HAP-1 (cell line): Measurements from ENCODE around the gene THOC1.

Experiments used
- DNase-seq, 2 experiments: peaks; one replicate each; pipeline ENCODE4 v3.0.0-alpha.2; 2016 to 2020; ENCODE audit warnings: low spot score in 2 of 2
- H3K27me3 ChIP-seq: fragments of 250-450 bp; sonication (Bioruptor Pico); 2 replicates; pipeline ENCODE4 v1.5.1; 2020; ENCODE audit warnings: low read depth, mild to moderate bottlenecking, moderate library complexity
- H3K36me3 ChIP-seq: fragments of 250-450 bp; sonication (Bioruptor Pico); replicated peaks from 2 replicates; pipeline ENCODE4 v1.5.1; 2020; ENCODE audit warnings: mild to moderate bottlenecking
- H3K4me1 ChIP-seq: fragments of 250-450 bp; sonication (Bioruptor Pico); 2 replicates; pipeline ENCODE4 v1.5.1; 2020; ENCODE audit warnings: mild to moderate bottlenecking
- H3K4me3 ChIP-seq: fragments of 250-450 bp; sonication (Bioruptor Pico); 2 replicates; pipeline ENCODE4 v1.5.1; 2020; ENCODE audit warnings: mild to moderate bottlenecking, moderate library complexity
- H3K9me3 ChIP-seq: fragments of 250-450 bp; sonication (Bioruptor Pico); 2 replicates; pipeline ENCODE4 v1.5.1; 2020; ENCODE audit warnings: mild to moderate bottlenecking, moderate library complexity
- in situ Hi-C: fragments of 300-500 bp; cut with MboI; formaldehyde crosslinking; loops from 3 replicates; pipeline ENCODE4 v1.14.3; 2020; ENCODE audit warnings: low sequenced_read_pairs, inconsistent platforms, mixed read lengths

THOC1 gene

DNA sequence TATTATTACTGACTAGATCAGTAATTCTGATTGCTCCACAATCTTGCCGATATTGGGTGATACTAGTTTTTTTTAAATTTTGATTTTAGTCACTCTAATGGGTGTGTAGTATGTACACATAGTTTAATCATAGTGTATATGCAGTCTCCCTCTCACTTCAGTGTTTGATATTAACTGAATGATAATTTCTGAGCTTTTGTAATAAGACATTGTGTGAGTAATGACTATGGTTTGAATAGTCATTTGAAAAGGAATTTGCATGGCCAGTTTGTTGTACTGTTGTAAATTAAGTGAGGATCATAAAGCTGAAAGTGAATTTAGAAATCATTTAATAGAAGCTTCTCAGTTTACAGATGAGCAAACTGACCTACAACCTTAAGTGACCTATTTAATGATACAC lies 76.1 kb downstream of the THOC1 start:
- in situ Hi-C loops = no loop called here
- DNase-seq = no peak
- H3K9me3 ChIP-seq = no peaks in the 10 kb centered on the region

DNA sequence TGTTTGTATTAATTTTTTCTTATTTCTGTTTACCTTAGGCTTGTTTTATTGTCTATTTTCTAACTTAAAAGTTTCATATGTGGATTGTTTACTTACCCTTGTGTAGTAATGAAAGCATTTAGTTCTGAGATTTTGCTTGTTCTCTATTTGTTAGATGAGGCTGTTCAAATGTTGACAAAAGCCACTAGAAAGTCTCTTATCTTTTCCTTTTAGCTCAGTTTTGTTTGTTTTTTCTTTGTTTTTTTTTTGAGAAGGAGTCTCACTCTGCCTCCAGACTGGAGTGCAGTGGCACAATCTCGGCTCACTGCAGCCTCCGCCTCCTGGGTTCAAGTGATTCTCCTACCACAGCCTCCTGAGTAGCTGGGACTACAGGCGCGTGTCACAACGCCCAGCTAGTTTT lies 78.6 kb downstream of the THOC1 start:
- in situ Hi-C loops = no loop called here
- peaks cover 5% of the 10 kb centered on the region for H3K36me3 ChIP-seq

More for the DNA sequence above, 76.1 kb downstream of the THOC1 start:
- H3K4me3 ChIP-seq = no peak overlapping the region
- H3K4me1 ChIP-seq = peaks cover 24% of the 10 kb centered on the region
- H3K27me3 ChIP-seq = no peaks in the 10 kb centered on the region
- peaks cover 13% of the 10 kb centered on the region for H3K36me3 ChIP-seq

DNA sequence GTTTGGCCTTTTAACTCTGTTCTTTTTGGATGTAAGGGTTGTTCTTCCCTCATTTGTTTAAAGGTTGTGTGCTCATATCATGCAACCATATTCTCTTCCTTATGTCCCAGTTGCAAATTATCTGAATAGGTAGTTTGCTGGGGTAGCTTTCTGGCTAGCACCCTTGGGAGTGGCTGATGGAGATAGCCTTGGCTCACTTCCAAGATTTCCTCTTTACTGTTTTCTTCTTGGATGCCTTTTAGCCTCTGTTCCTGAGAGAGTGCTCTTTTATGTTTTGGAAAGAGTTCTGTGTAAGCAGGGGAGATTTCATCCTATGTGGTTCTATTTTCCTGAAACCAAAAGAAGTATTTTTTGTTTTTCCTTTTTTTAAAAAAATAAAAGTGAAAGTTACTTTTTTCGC lies 84.1 kb downstream of the THOC1 start:
- no peaks in the 10 kb centered on the region for H3K9me3 ChIP-seq
- peaks cover 21% of the 10 kb centered on the region for H3K36me3 ChIP-seq
- no peaks in the 10 kb centered on the region for H3K27me3 ChIP-seq
- peak; percentile 31 to 32 for DNase-seq
- H3K4me1 ChIP-seq = peaks cover 24% of the 10 kb centered on the region
- H3K4me3 ChIP-seq = no peak overlapping the region
- in situ Hi-C loops = no loop called here

More for the DNA sequence above, 78.6 kb downstream of the THOC1 start:
- peaks cover 20% of the 10 kb centered on the region for H3K4me1 ChIP-seq
- H3K9me3 ChIP-seq = no peaks in the 10 kb centered on the region
- no peak overlapping the region for H3K4me3 ChIP-seq
- no peaks in the 10 kb centered on the region for H3K27me3 ChIP-seq
- no peak for DNase-seq

- Histone ChIP-seq H3K36me3 (peaks cover 21% of the 10 kb centered on the region), H3K27me3 (no peaks in the 10 kb centered on the region), H3K4me1 (peaks cover 24% of the 10 kb centered on the region), H3K9me3 (no peaks in the 10 kb centered on the region), H3K4me3 (no peak overlapping the region)
- in situ Hi-C loops = no loop called here
- peak in 1 of 2 experiments; percentile 73 for DNase-seq
These were observed 86.1 kb downstream of the THOC1 start for GRCh38 chr18:181711-182110.

GRCh38 chr18:179499-179898 lies 88.3 kb downstream of the THOC1 start:
- no peak for DNase-seq
- Histone ChIP-seq H3K36me3 (peaks cover 21% of the 10 kb centered on the region), H3K4me3 (no peak overlapping the region), H3K4me1 (peaks cover 32% of the 10 kb centered on the region), H3K27me3 (no peaks in the 10 kb centered on the region), H3K9me3 (no peaks in the 10 kb centered on the region)
- in situ Hi-C loops = no loop called here

DNA sequence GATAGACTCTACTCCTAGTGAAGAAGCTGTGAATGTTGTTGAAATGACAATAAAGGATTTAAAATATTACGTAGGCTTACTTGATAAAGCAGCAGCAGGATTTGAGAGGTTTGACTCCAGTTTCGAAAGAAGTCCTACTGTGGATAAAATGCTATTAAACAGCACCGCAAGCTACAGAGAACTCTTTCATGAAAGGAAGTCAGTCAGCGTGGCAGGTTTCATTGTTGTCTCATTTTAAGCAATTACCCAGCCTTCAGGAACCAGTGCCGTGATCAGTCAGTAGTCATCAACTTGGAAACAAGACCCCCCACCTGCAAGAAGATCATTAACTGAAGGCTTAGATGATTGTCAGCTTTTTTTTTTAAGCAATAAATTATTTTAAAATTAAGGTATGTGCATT lies 95.5 kb downstream of the THOC1 start:
- peaks cover 48% of the 10 kb centered on the region for H3K36me3 ChIP-seq
- in situ Hi-C loops = no loop called here

More for the DNA sequence above, 95.5 kb downstream of the THOC1 start:
- H3K4me1 ChIP-seq = peaks cover 8% of the 10 kb centered on the region; the same call in 1 of the 2 replicates
- no peaks in the 10 kb centered on the region for H3K9me3 ChIP-seq
- no peak overlapping the region for H3K4me3 ChIP-seq
- DNase-seq = no peak
- H3K27me3 ChIP-seq = no peaks in the 10 kb centered on the region
